T-helper 22 cell (primary cell): ENCODE data around the gene CES3.
"Not testable (repeated sequence)": the region's sequence is repeated elsewhere in the genome, so short reads cannot be mapped to it uniquely, and the experiment has no call there.

Experiments
- DNase-seq: peaks from one replicate; pipeline ENCODE4 v3.0.0-alpha.2; 2020; ENCODE audit warnings: low read depth

The CES3 gene

DNA sequence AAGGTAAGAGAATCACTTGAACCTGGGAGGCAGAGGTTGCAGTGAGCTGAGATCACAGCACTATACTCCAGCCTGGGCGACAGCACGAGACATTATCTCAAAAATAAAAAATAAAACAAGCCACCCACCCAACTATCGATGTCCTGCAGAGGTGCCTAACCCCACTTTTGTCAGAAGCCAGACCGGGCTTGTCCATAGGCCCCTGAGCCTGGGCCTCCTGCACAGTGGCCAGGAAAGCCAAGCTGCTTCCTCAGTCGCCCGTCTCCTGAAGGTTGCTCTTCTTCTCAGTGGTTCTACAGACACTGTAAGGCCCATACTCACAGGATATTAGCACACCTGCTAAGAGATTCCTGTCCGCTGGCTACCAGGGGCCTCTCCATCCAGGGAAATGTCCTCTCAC is 14.5 kb upstream of the CES3 start:
- DNase-seq: no peak

DNA sequence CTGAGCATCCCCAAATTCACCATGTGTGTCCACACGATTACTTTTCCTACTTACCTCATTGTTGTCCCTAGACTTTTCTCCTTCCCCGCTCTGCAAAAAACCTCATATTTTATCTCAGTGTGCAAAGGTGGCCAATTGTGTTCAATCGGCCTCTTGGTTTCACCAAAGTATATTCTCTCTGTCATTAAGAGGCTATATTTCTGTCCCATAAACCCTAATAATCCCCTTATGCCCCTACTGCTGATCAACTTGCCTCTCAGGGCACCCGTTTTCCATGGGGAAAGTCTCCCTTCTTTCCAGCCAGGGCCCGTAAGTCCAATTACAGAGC is 14.1 kb upstream of the CES3 start:
- no peak for DNase-seq

- DNase-seq: peak; percentile 58
Measured at GRCh38 chr16:66947302-66948065, 13.6 kb upstream of the CES3 start.

DNA sequence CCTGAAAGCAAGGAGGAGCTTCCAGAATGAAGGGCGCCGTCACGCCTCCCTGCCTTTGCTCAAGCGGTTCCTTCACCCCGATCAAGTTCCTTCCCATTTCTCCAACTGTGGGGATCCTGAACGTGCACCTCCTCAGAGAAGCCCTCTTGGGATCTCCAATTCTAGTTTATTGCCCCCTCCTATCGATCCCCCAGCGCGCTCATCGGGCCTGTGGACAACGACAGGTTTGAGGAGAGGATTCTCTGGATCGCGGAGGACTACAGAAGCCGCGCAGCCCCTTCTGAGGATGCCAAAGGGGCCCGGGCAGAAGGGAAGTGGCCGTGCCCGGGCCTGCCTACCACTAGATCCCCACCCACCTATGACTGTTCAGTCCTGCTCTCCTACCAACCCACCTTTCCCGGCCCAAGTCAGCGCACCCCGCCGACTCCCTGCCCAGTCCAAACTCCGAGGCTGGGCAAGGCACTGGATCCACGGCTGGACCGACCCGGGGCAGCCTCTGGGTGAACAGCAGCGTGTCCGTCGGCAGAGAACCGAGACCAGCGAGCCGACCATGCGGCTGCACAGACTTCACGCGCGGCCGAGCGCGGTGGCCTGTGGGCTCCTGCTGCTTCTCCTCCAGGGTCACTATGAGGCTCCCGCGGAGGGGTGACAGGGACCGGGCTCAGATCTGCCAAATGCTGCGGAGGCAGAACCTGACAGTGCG is 12.8 kb upstream of the CES3 start:
- DNase-seq: no peak

DNA sequence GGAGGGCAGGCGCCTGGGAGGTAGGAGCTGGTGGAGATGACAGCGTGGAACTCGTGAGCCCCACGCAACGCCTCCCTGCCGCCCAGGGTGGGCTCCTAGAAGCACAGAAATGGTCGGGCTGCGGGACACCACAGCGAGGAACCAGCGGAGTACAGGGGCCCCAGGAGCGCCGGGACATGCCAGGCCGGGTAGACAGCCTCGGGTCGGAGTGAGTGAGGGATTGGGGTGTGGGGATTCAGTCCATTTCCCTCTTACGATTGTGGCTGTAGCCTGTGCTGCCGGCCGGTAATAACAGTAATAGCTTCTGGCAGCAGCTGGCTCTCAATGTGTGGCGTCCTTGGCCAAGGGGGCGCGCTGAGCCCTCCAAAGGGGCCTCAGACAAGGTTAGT is 12.2 kb upstream of the CES3 start:
- DNase-seq: no peak

GRCh38 chr16:66949472-66949871 is 11.6 kb upstream of the CES3 start:
- DNase-seq: no peak

GRCh38 chr16:66950437-66950836 is 10.6 kb upstream of the CES3 start:
- DNase-seq: no peak

DNA sequence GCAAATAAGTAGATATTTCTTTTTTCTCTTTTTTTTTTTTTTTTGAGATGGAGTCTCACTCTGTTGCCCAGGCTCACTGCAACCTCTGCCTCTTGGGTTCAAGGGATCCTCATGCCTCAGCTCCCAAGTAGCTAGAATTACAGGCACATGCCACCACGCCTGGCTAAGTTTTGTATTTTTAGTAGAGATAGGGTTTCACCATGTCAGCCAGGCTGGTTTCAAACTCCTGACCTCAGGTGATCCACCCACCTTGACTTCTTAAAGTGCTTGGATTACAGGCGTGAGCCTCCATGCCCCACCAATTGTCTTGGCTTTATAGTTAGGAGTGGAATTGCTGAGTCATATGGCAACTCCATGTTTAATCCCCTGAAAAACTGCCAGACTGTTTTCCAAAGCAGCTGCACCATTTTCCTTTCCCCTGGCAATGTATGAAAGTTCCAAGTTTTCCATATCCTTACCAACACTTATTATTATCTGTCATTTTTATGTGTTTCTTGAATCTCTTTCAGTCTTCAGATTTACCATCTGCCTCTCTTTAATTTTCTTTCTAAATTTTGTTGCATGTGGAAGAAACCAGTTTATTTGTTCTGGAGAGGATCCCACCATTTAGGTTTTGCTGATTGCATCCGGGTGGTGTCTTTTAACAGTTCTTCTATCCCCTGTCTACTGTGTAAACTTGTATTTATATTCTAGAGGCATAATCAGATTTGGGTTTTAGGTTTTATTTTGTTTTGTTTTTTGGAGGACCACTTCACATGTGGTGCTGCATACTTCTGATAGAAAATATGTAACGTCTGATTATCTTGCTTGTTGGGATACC is 9.9 kb upstream of the CES3 start:
- no peak for DNase-seq

DNA sequence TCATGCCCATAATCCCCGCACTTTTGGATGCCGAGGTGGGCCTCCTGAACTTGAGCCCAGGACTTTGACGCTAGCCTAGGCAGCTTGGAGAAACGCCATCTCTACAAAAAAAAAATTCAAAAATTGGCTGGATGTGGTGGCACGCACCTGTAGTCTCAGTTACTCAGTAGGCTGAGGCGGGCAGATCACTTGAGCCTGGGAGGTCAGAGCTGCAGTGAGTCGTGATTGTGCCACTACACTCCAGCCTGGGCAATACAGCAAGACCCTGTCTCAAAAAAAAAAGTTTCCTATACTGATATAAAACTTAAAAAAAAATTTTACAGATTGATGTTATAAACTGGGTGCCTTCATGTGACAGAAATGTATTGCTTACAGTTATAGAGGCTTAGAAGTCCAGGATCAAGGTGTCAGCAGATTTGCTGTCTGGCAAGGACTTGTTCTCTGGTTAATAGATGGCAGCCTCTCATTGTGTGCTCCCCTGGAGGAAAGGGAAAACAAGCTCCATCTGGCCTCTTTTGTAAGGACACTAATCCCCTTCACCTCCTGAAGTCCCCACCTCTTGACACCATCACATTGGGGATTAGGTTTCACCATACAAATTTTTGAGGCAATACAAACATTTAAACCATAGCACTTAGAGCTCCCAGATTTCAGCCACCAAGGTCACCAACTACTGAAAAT is 8.5 kb upstream of the CES3 start:
- no peak for DNase-seq

DNA sequence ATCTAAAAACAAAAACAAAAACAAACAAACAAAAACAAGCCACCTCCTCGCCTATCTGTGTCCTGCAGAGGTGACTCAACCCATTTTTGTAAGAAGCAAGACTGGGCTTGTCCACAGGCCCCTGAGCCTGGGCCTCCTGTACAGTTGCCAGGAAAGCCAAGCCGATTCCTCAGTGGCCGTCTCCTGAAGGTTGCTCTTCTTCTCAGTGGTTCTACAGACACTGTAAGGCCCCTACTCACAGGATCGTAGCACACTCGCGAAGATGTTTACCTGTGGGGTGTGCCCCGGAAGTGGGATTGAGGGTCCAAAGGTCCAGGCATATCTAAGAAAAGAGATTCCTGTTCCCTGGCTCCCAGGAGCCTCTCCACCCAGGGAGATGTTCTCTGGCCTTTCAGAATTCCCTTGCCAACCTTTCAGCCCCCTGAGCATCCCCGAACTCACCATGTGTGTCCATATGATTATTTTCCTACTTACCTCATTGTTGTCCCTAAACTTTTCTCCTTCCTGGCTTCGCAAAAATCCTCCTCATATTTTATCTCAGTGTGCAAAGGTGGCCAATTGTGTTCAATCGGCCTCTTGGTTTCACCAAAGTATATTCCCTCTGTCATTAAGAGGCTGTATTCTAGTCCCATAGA is 7.5 kb upstream of the CES3 start:
- no peak for DNase-seq

DNA sequence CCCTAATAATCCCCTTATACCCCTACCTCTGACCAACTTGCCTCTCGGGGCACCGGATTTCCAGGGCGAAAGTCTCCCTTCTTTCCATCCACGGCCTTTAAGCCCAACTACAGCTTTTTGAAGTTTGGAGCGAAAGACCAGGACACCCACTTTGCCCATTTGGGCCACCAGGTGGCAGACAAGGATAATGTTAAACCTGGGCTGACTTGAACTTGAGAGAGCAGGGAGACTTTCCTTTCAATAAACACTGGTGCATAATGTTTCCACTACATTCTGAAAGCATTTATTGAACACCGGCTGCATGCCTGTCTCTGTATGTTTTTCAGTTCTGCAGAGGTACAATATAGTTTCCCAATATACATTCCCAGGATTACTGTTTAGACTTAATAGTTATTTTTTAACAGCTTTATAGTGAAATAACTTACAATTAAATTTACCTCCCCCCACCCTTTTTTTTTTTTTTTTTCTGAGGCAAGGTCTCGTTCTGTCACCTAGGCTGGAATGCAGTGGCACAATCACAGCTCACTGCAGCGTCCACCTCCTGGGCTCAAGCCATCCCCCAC is 6.9 kb upstream of the CES3 start:
- peak; percentile 29 for DNase-seq

DNA sequence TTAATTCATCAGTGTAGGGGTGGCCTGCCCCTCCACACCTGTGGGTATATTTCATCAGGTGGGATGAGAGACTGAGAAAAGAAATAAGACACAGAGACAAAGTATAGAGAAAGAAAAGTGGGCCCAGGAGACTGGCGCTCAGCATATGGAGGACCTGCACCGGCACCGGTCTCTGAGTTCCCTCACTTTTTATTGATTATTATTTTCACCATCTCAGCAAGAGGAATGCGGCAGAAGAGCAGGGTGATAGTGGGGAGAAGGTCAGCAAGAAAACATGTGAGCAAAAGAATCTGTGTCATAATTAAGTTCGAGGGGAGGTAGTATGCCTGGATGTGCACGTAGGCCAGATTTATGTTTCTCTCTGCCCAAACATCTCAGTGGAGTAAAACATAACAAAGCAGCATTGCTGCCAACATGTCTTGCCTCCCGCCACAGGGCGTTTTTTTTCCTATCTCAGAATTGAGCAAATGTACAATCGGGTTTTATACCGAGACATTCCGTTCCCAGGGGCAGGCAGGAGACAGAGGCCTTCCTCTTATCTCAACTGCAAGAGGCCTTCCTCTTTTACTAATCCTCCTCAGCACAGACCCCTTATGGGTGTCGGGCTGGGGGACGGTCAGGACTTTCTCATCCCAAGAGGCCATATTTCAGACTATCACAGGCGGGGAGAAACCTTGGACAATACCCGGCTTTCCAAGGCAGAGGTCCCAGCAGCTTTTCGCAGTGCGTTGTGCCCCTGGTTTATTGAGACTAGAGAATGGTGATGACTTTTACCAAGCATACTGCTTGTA is 5.5 kb upstream of the CES3 start:
- DNase-seq: not testable (repeated sequence)

- not testable (repeated sequence) for DNase-seq
Measured at GRCh38 chr16:66956154-66956457, 5.0 kb upstream of the CES3 start.

- DNase-seq: no peak
Measured at GRCh38 chr16:66958857-66959703, 2.0 kb upstream of the CES3 start.

DNA sequence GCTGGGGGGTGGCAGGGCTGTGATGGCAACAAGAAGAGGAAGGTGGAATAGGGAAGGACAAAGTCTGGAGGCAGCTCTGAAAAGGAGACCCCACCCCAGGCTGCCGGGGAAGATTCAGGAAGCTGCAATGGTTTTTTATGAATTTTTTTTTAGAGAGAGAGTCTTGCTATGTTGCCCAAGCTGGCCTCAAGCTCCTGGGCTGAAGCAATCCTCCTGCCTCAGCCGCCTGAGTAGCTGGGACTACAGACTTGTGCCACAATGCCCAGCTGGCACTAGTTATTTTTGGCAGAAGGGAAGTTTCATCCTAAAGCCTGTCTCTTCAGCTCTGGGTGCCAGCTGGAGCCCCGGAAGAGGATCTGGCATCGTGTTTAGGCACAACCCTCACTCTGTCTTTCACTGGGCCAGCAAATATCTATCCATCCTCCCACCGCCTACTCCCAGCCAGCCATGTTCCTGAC is 1.3 kb upstream of the CES3 start:
- DNase-seq: no peak

GRCh38 chr16:66960270-66960669 is 796 bp upstream of the CES3 start:
- DNase-seq: no peak

GRCh38 chr16:66961914-66962313 is 848 bp downstream of the CES3 start:
- no peak for DNase-seq

- DNase-seq: no peak
Measured at GRCh38 chr16:66964049-66964448, 3.0 kb downstream of the CES3 start.

DNA sequence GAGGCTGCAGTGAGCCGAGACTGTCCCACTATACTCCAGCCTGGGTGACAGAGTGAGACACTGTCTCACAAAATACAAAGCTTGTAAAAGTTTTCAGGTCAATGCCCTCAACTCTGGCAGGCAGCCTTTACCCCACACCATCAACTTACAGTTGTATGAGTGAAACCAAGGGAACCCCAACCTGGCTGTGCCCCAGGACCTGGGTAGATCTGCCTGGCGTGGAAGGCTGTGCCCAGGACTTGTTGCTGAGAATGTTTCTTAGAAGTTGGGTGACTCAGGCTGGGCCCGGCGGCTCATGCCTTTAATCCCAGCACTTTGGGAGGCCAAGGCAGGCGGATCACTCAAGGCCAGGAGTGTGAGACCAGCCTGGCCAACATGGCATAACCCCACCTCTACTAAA is 7.8 kb downstream of the CES3 start:
- no peak for DNase-seq
